Breast epithelium (tissue), 4 donors: ENCODE measurements around the gene NIP7. TPM values are rescaled to one million over a fixed set of nuclear protein-coding genes. Genes with fewer than 3 reads are reported as not detected.

ENCODE experiments used
- DNase-seq, 2 donors: peaks; one replicate each; pipeline ENCODE4 v3.0.0-alpha.2; 2019; ENCODE audit warnings: low spot score in 2 of 2
- H3K27ac ChIP-seq, 2 donors: fragments of 200-600 bp; sonication (generic) in 1 of 2; one replicate each; pipeline ENCODE4 v1.5.1; 2016 to 2019; ENCODE audit warnings: mild to moderate bottlenecking in 1 of 2
- H3K27me3 ChIP-seq, 2 donors: fragments of 200-600 bp; sonication (generic) in 1 of 2; one replicate each; pipeline versions ENCODE4 v1.5.1 to v1.6.0; 2017 to 2019; ENCODE audit warnings: control low read depth in 1 of 2, mild to moderate bottlenecking in 1 of 2
- H3K36me3 ChIP-seq: fragments of 200-600 bp; one replicate; pipeline ENCODE4 v1.5.1; 2019
- H3K4me1 ChIP-seq, 2 donors: fragments of 200-600 bp; sonication (generic); one replicate each; pipeline ENCODE4 v1.5.1; 2016 to 2019; ENCODE audit warnings: control low read depth in 1 of 2
- H3K4me3 ChIP-seq, 3 donors: fragments of 200-600 bp; sonication (generic); 1 replicate in 2 of 3; 2 replicates in 1 of 3; pipeline ENCODE4 v1.5.1; 2016 to 2019; ENCODE audit warnings: mild to moderate bottlenecking in 3 of 3, moderate library complexity in 2 of 3
- H3K9me3 ChIP-seq, 2 donors: fragments of 200-600 bp; sonication (generic) in 1 of 2; one replicate each; pipeline ENCODE4 v1.5.1; 2016 to 2019; ENCODE audit warnings: control low read depth in 1 of 2
- POLR2A ChIP-seq: fragments of 450-650 bp; IDR thresholded peaks from one replicate; pipeline ENCODE4 v1.6.1; 2016; ENCODE audit warnings: antibody characterized with exemption, mild to moderate bottlenecking, moderate library complexity
- POLR2AphosphoS5 ChIP-seq, 3 donors: sonication (generic); formaldehyde crosslinking; IDR thresholded peaks; one replicate each; pipeline ENCODE4 v1.6.1; 2017; ENCODE audit warnings: antibody characterized with exemption in 3 of 3
- intact Hi-C: fragments of 100-400 bp; cut with DNase I; formaldehyde crosslinking; loops from one replicate; pipeline ENCODE4 v1.15.1; 2023; ENCODE audit warnings: low total_unique reads
- total RNA-seq, 3 donors: library from RNA; depleted of rRNA; stranded (reverse); fragments of >200 nt; gene quantifications; one replicate each; pipeline ENCODE4 v1.1.0, GENCODE V29; 2016
- TF ChIP-seq, protein P1 (sequence below), 3 donors: fragments of 450-650 bp; IDR thresholded peaks; one replicate each; pipeline ENCODE4 v1.5.1; 2016 to 2017; ENCODE audit warnings: antibody characterized with exemption in 3 of 3, mild to moderate bottlenecking in 3 of 3, moderate library complexity in 3 of 3

The NIP7 gene
- total RNA-seq, 3 donors from 2014 or later: 10.6 to 16.1 (median 15.4) TPM

DNA sequence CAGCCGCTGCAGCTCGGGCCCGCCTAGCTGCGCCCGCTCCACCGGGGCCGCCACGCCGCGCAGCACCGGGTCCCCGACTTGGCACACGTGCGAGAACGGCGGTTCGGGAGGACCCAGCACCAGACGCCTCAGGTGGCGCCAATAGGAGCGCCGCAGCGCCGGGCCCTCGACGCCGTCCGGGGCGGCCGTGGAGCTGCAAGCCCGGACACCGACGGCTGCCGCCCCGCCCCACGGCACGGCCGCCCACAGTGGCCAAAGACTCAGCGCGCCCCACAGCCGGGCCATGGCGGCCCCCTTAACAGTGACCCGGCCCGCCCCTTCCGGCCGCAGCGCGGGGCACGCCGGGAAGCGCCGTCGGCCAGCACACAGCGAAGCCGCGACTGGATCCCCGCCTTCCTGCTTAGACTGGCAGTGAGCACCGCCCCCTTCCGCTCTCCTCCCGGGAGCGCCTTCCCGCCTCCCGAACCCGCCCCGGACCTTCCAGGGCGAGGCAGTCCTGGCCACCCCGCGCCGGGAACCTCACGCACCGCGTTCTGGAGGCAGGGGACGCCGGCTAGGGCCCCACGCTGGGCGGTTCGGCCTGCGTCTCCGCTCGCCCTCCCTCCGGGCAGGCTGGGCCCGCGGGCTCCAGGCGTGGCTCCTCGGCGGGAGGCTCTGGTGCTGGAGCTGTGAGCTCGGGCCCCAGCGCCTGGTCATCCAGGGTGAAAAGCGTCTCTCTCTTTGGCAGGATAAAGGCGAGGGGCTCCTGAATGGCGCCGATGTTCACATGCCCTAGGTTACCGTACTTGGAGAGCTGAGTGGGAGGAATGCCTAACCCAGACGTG is 9.1 kb upstream of the NIP7 start, which contains the start of gene PDF:
TSS of gene PDF (minus strand) at position 303 of the 824 bp plus-strand sequence. CDS start at position 285, 18 bp downstream.
- peaks cover 10% of the 10 kb centered on the region for H3K36me3 ChIP-seq

DNA sequence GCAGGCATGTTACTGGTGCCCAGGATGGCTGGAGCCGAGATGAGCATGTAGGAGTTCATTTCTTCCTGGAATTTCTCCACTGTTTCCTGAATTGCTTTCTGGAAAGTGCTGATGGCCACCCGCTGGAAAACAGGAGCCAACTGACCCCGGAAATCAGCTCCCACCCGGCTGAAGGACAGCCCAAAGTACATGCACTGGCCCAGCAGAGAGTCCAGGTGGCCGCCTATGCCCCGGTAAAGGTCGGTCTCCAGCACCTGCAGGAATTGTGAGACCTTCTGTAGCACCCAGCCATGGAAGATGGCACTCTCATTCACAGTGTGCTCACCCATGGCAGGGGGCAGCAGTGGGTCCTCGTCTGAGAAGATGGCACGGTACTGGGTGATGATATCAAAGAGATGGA is 4.9 kb upstream of the NIP7 start:
- Histone ChIP-seq H3K36me3 (peaks cover 10% of the 10 kb centered on the region), H3K9me3 (no peaks in the 10 kb centered on the region), H3K4me3 (no peak overlapping the region), H3K4me1 (peaks cover 0 to 3% of the 10 kb centered on the region in 2 donors), H3K27me3 (no peaks in the 10 kb centered on the region), H3K27ac (no peak overlapping the region)
- intact Hi-C loops: no loop called here
- TF ChIP-seq, protein P1, sequence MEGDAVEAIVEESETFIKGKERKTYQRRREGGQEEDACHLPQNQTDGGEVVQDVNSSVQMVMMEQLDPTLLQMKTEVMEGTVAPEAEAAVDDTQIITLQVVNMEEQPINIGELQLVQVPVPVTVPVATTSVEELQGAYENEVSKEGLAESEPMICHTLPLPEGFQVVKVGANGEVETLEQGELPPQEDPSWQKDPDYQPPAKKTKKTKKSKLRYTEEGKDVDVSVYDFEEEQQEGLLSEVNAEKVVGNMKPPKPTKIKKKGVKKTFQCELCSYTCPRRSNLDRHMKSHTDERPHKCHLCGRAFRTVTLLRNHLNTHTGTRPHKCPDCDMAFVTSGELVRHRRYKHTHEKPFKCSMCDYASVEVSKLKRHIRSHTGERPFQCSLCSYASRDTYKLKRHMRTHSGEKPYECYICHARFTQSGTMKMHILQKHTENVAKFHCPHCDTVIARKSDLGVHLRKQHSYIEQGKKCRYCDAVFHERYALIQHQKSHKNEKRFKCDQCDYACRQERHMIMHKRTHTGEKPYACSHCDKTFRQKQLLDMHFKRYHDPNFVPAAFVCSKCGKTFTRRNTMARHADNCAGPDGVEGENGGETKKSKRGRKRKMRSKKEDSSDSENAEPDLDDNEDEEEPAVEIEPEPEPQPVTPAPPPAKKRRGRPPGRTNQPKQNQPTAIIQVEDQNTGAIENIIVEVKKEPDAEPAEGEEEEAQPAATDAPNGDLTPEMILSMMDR (IDR thresholded peaks at IDR 0.05): no peak
- TF ChIP-seq POLR2AphosphoS5 (IDR thresholded peaks at IDR 0.05): no peak
- TF ChIP-seq POLR2A: no peak
- DNase-seq: no peak

More for the DNA sequence above, 9.1 kb upstream of the NIP7 start, which contains the start of gene PDF:
- no peaks in the 10 kb centered on the region for H3K27me3 ChIP-seq
- peaks cover 4 to 12% of the 10 kb centered on the region in 2 donors for H3K4me1 ChIP-seq
- no peaks in the 10 kb centered on the region for H3K9me3 ChIP-seq
- DNase-seq: peak; percentile 90 to 93
- H3K4me3 ChIP-seq: peak within 1 kb of the TSS; percentile 78 to 98 (median 93)
- TF ChIP-seq POLR2A: peak; percentile 52
- TF ChIP-seq, protein P1 (IDR thresholded peaks at IDR 0.05): no peak
- TF ChIP-seq POLR2AphosphoS5 (IDR thresholded peaks at IDR 0.05): peak; percentile 64 to 83 (median 64)
- intact Hi-C loops: no loop called here
- H3K27ac ChIP-seq: peak within 1 kb of the TSS; percentile 83 to 94

DNA sequence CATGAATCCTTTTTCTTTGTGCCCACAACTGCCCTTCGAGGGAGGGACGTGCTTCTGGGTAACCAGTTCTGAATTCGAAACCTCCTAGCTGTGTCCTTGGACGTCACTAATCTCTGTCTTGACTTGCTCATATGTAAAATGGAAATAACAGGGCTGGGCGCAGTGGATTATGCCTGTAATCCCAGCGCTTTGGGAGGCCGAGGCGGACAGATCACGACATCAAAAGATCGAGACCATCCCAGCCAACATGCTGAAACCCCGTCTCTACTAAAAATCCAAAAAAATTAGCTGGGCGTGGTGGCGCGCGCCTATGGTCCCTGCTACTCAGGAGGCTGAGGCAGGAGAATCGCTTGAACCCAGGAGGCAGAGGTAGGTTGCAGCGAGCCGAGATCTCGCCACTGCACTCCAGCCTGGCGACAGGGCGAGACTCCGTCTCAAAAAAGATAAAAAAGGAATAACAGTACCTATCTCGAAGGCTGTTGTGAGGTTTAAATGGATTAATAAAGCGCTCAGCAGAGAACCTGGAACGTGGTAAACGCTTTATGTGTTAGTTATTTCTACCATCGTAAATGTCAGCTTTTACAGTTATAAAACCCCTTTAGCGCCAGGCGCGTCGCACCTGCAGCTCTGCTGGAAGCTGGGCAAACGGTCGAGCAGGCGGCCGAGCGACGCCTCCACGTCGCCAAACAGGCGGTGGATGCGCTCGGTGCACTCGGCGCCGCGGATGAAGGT is 849 bp upstream of the NIP7 start:
- no peaks in the 10 kb centered on the region for H3K27me3 ChIP-seq
- intact Hi-C loops: no loop called here
- TF ChIP-seq, protein P1 (IDR thresholded peaks at IDR 0.05): no peak
- TF ChIP-seq POLR2AphosphoS5 (IDR thresholded peaks at IDR 0.05) (no peak), POLR2A (no peak)
- DNase-seq: no peak
- peaks cover 3 to 8% of the 10 kb centered on the region in 2 donors for H3K4me1 ChIP-seq
- H3K27ac ChIP-seq: peak overlapping the region; percentile 83 to 88
- H3K4me3 ChIP-seq: peak overlapping the region; percentile 68 to 89 (median 76)
- H3K9me3 ChIP-seq: no peaks in the 10 kb centered on the region
- H3K36me3 ChIP-seq: peaks cover 10% of the 10 kb centered on the region

DNA sequence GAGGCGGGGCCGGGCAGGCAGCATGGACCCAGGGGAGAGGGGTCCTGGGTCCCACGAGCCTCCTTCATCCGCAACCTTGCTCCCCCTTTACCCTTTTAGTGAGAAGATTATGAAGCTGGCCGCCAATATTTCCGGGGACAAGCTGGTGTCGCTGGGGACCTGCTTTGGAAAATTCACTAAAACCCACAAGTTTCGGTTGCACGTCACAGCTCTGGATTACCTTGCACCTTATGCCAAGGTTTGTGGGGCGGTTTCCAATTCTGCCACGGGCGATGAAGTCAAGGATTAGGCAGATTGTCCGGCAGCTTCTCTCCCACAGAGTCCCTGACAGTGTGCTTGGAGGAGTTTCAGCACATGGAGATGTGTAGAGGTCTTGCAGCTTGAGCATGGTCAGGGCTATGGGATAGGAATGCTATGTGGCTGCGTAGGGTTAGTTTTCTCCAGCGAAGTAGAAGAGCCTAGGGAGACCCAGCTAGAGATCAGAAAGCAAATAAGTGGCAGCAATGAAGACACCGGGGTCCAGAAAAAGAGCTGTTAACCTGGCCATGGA is 598 bp downstream of the NIP7 start:
- intact Hi-C loops: no loop called here
- TF ChIP-seq, protein P1 (IDR thresholded peaks at IDR 0.05): no peak
- TF ChIP-seq POLR2A: no peak
- no peak for TF ChIP-seq POLR2AphosphoS5 (IDR thresholded peaks at IDR 0.05)
- peak overlapping the region; percentile 68 to 89 (median 76) for H3K4me3 ChIP-seq
- no peaks in the 10 kb centered on the region for H3K27me3 ChIP-seq
- H3K27ac ChIP-seq: peak overlapping the region; percentile 83 to 88
- DNase-seq: no peak
- no peaks in the 10 kb centered on the region for H3K36me3 ChIP-seq
- peaks cover 3 to 8% of the 10 kb centered on the region in 2 donors for H3K4me1 ChIP-seq
- no peaks in the 10 kb centered on the region for H3K9me3 ChIP-seq
